ENCODE results near the gene TLK2.
"Not testable (repeated sequence)": the region's sequence is repeated elsewhere in the genome, so short reads cannot be mapped to it uniquely, and the experiment has no call there.

TLK2 gene

GRCh38 chr17:62558941-62559340 is 80.3 kb downstream of the TLK2 start:
- peaks cover 37% of the 10 kb centered on the region for H3K36me3 Mint-ChIP-seq (ENCODE audit: low read depth)
- H3K27me3 Mint-ChIP-seq (ENCODE audit: low read depth); H3K9me3 Mint-ChIP-seq; DNase-seq (ENCODE audit: low spot score); H3K27ac Mint-ChIP-seq; H3K4me3 Mint-ChIP-seq; H3K4me1 Mint-ChIP-seq (ENCODE audit: low read depth): not testable (repeated sequence)

GRCh38 chr17:62560971-62561370 is 82.3 kb downstream of the TLK2 start:
- H3K27me3 Mint-ChIP-seq (ENCODE audit: low read depth); DNase-seq (ENCODE audit: low spot score); H3K4me1 Mint-ChIP-seq (ENCODE audit: low read depth); H3K27ac Mint-ChIP-seq; H3K4me3 Mint-ChIP-seq; H3K9me3 Mint-ChIP-seq: not testable (repeated sequence)
- peaks cover 49% of the 10 kb centered on the region for H3K36me3 Mint-ChIP-seq (ENCODE audit: low read depth)

GRCh38 chr17:62562656-62563055 is 84.0 kb downstream of the TLK2 start:
- Mint-ChIP-seq H3K27me3 (ENCODE audit: low read depth) (no peaks in the 10 kb centered on the region), H3K4me1 (ENCODE audit: low read depth) (peaks cover 6% of the 10 kb centered on the region), H3K4me3 (no peak overlapping the region), H3K27ac (no peak overlapping the region), H3K9me3 (no peaks in the 10 kb centered on the region), H3K36me3 (ENCODE audit: low read depth) (peaks cover 57% of the 10 kb centered on the region)
- no peak for DNase-seq (ENCODE audit: low spot score)

- DNase-seq (ENCODE audit: low spot score): no peak
- Mint-ChIP-seq H3K4me1 (ENCODE audit: low read depth) (peaks cover 6% of the 10 kb centered on the region), H3K27ac (no peak overlapping the region), H3K27me3 (ENCODE audit: low read depth) (no peaks in the 10 kb centered on the region), H3K4me3 (no peak overlapping the region), H3K36me3 (ENCODE audit: low read depth) (peaks cover 54% of the 10 kb centered on the region), H3K9me3 (no peaks in the 10 kb centered on the region)
These were observed 87.2 kb downstream of the TLK2 start for GRCh38 chr17:62565817-62566216.

- no peaks in the 10 kb centered on the region for H3K9me3 Mint-ChIP-seq
- peaks cover 47% of the 10 kb centered on the region for H3K36me3 Mint-ChIP-seq (ENCODE audit: low read depth)
- DNase-seq (ENCODE audit: low spot score): no peak
- H3K4me3 Mint-ChIP-seq: no peak overlapping the region
- no peaks in the 10 kb centered on the region for H3K27me3 Mint-ChIP-seq (ENCODE audit: low read depth)
- no peak overlapping the region for H3K27ac Mint-ChIP-seq
- peaks cover 7% of the 10 kb centered on the region for H3K4me1 Mint-ChIP-seq (ENCODE audit: low read depth)
These were observed 88.5 kb downstream of the TLK2 start for GRCh38 chr17:62566996-62567578.

- Mint-ChIP-seq H3K4me1 (ENCODE audit: low read depth) (peaks cover 4% of the 10 kb centered on the region), H3K27me3 (ENCODE audit: low read depth) (no peaks in the 10 kb centered on the region), H3K4me3 (no peak overlapping the region), H3K36me3 (ENCODE audit: low read depth) (peaks cover 38% of the 10 kb centered on the region), H3K27ac (no peak overlapping the region), H3K9me3 (no peaks in the 10 kb centered on the region)
- DNase-seq (ENCODE audit: low spot score): no peak
These were observed 93.9 kb downstream of the TLK2 start for GRCh38 chr17:62572488-62572887.

- Mint-ChIP-seq H3K27ac (peak overlapping the region; percentile 61), H3K4me3 (no peak overlapping the region), H3K36me3 (ENCODE audit: low read depth) (peaks cover 39% of the 10 kb centered on the region), H3K4me1 (ENCODE audit: low read depth) (peaks cover 4% of the 10 kb centered on the region), H3K9me3 (no peaks in the 10 kb centered on the region), H3K27me3 (ENCODE audit: low read depth) (no peaks in the 10 kb centered on the region)
- no peak for DNase-seq (ENCODE audit: low spot score)
These were observed 94.3 kb downstream of the TLK2 start for GRCh38 chr17:62572888-62573401.

GRCh38 chr17:62573480-62574117 is 95.0 kb downstream of the TLK2 start:
- H3K27ac Mint-ChIP-seq: peak overlapping the region; percentile 26

GRCh38 chr17:62576382-62576781 is 97.8 kb downstream of the TLK2 start:
- Mint-ChIP-seq H3K4me1 (ENCODE audit: low read depth) (peaks cover 4% of the 10 kb centered on the region), H3K36me3 (ENCODE audit: low read depth) (peaks cover 39% of the 10 kb centered on the region), H3K4me3 (no peak overlapping the region), H3K27me3 (ENCODE audit: low read depth) (no peaks in the 10 kb centered on the region), H3K9me3 (no peaks in the 10 kb centered on the region), H3K27ac (no peak overlapping the region)
- DNase-seq (ENCODE audit: low spot score): no peak

More at GRCh38 chr17:62573480-62574117, 95.0 kb downstream of the TLK2 start:
- Mint-ChIP-seq H3K27me3 (ENCODE audit: low read depth) (no peaks in the 10 kb centered on the region), H3K4me3 (no peak overlapping the region), H3K4me1 (ENCODE audit: low read depth) (peaks cover 4% of the 10 kb centered on the region), H3K36me3 (ENCODE audit: low read depth) (peaks cover 41% of the 10 kb centered on the region), H3K9me3 (no peaks in the 10 kb centered on the region)
- DNase-seq (ENCODE audit: low spot score): no peak

- no peaks in the 10 kb centered on the region for H3K4me1 Mint-ChIP-seq (ENCODE audit: low read depth)
- H3K27me3 Mint-ChIP-seq (ENCODE audit: low read depth): no peaks in the 10 kb centered on the region
- no peak for DNase-seq (ENCODE audit: low spot score)
- peaks cover 38% of the 10 kb centered on the region for H3K36me3 Mint-ChIP-seq (ENCODE audit: low read depth)
- H3K27ac Mint-ChIP-seq: no peak overlapping the region
- H3K9me3 Mint-ChIP-seq: no peaks in the 10 kb centered on the region
- H3K4me3 Mint-ChIP-seq: no peak overlapping the region
These were observed 100.3 kb downstream of the TLK2 start for GRCh38 chr17:62578757-62579487.

- H3K4me3 Mint-ChIP-seq: no peak overlapping the region
- peaks cover 29% of the 10 kb centered on the region for H3K36me3 Mint-ChIP-seq (ENCODE audit: low read depth)
- H3K27me3 Mint-ChIP-seq (ENCODE audit: low read depth): no peaks in the 10 kb centered on the region
- H3K4me1 Mint-ChIP-seq (ENCODE audit: low read depth): no peaks in the 10 kb centered on the region
- H3K9me3 Mint-ChIP-seq: no peaks in the 10 kb centered on the region
- DNase-seq (ENCODE audit: low spot score): no peak
- H3K27ac Mint-ChIP-seq: no peak overlapping the region
These were observed 102.3 kb downstream of the TLK2 start for GRCh38 chr17:62580947-62581346.

GRCh38 chr17:62581764-62582163 is 103.1 kb downstream of the TLK2 start:
- Mint-ChIP-seq H3K4me1 (ENCODE audit: low read depth) (no peaks in the 10 kb centered on the region), H3K9me3 (no peaks in the 10 kb centered on the region), H3K27me3 (ENCODE audit: low read depth) (no peaks in the 10 kb centered on the region), H3K27ac (no peak overlapping the region), H3K36me3 (ENCODE audit: low read depth) (peaks cover 23% of the 10 kb centered on the region), H3K4me3 (no peak overlapping the region)
- DNase-seq (ENCODE audit: low spot score): no peak

GRCh38 chr17:62587554-62587953 is 108.9 kb downstream of the TLK2 start:
- no peaks in the 10 kb centered on the region for H3K9me3 Mint-ChIP-seq
- peaks cover 15% of the 10 kb centered on the region for H3K36me3 Mint-ChIP-seq (ENCODE audit: low read depth)
- DNase-seq (ENCODE audit: low spot score): no peak
- no peak overlapping the region for H3K27ac Mint-ChIP-seq
- H3K27me3 Mint-ChIP-seq (ENCODE audit: low read depth): no peaks in the 10 kb centered on the region
- no peaks in the 10 kb centered on the region for H3K4me1 Mint-ChIP-seq (ENCODE audit: low read depth)
- H3K4me3 Mint-ChIP-seq: no peak overlapping the region

- Mint-ChIP-seq H3K4me1 (ENCODE audit: low read depth) (no peaks in the 10 kb centered on the region), H3K36me3 (ENCODE audit: low read depth) (peaks cover 13% of the 10 kb centered on the region), H3K9me3 (no peaks in the 10 kb centered on the region), H3K4me3 (no peak overlapping the region), H3K27ac (no peak overlapping the region), H3K27me3 (ENCODE audit: low read depth) (no peaks in the 10 kb centered on the region)
- DNase-seq (ENCODE audit: low spot score): no peak
These were observed 109.5 kb downstream of the TLK2 start for GRCh38 chr17:62588109-62588508.
